ENCODE measurements around the gene TMEM179. TPM values are rescaled to one million over a fixed set of nuclear protein-coding genes. Genes with fewer than 3 reads are reported as not detected.

TMEM179 gene
- total RNA-seq, 4 donors from 2014 or later: 1.1 to 10.5 (median 1.4) TPM; not detected in 1

- intact Hi-C loops (cut with DNase I; ENCODE audit: low total_unique reads): loop anchor here (5.0 kb wide), 1 partner anchor 478 kb away; no protein-coding TSS in a partner anchor
- no peak for TF ChIP-seq POLR2AphosphoS5 (IDR thresholded peaks at IDR 0.05)
- no peak for TF ChIP-seq CTCF (IDR thresholded peaks at IDR 0.05)
- no peak for TF ChIP-seq EP300 (IDR thresholded peaks at IDR 0.05; ENCODE audit: low read depth)
- TF ChIP-seq POLR2A (IDR thresholded peaks at IDR 0.05): no peak
- Histone ChIP-seq H3K27ac (no peak overlapping the region), H3K4me1 (peaks cover 0 to 6% (median 0%) of the 10 kb centered on the region in 4 donors), H3K9me3 (no peaks in the 10 kb centered on the region), H3K4me3 (no peak overlapping the region), H3K27me3 (peaks cover 25% of the 10 kb centered on the region), H3K36me3 (no peaks in the 10 kb centered on the region)
- in situ Hi-C loops (cut with MboI; ENCODE audit: low pct_ligation_motif_present in 1 of 4, low pct_unique_long_range_greater_than_20kb in 1 of 4, low sequenced_read_pairs in 3 of 4): loop anchor here (25.0 kb wide), 1 partner anchor 423 kb away; the partner anchor contains the start of gene KIF26A (in 4 of the 4)
- 82% methylated on average over 21 of the region's 21 CpGs; no CpG with 5 or more reads in 1 of the 2 donors for WGBS, 2 donors (ENCODE audit: low coverage in 1 of 2)
- DNase-seq: no peak
Measured at GRCh38 chr14:104559804-104560585, 44.6 kb downstream of the TMEM179 start.

- TF ChIP-seq CTCF (IDR thresholded peaks at IDR 0.05) (no peak), EP300 (IDR thresholded peaks at IDR 0.05; ENCODE audit: low read depth) (no peak), POLR2A (IDR thresholded peaks at IDR 0.05) (no peak), POLR2AphosphoS5 (IDR thresholded peaks at IDR 0.05) (no peak)
- H3K4me3 ChIP-seq: no peak overlapping the region
- H3K36me3 ChIP-seq: no peaks in the 10 kb centered on the region
- intact Hi-C loops (cut with DNase I; ENCODE audit: low total_unique reads) (no loop called here), in situ Hi-C loops (cut with MboI; ENCODE audit: low pct_ligation_motif_present in 1 of 4, low pct_unique_long_range_greater_than_20kb in 1 of 4, low sequenced_read_pairs in 3 of 4) (loop anchor here (25.0 kb wide), 1 partner anchor 422 kb away; the partner anchor contains the start of gene KIF26A (in 4 of the 4))
- H3K27ac ChIP-seq: no peak overlapping the region
- peaks cover 17% of the 10 kb centered on the region for H3K27me3 ChIP-seq
- no peaks in the 10 kb centered on the region for H3K9me3 ChIP-seq
- peaks cover 0 to 4% (median 0%) of the 10 kb centered on the region in 4 donors for H3K4me1 ChIP-seq
- WGBS, 2 donors (ENCODE audit: low coverage in 1 of 2): 72% methylated on average over 14 of the region's 15 CpGs; no CpG with 5 or more reads in 1 of the 2 donors
- no peak for DNase-seq
Measured at GRCh38 chr14:104559028-104559803, 45.4 kb downstream of the TMEM179 start.

- Histone ChIP-seq H3K27me3 (peaks cover 9% of the 10 kb centered on the region), H3K27ac (no peak overlapping the region), H3K9me3 (no peaks in the 10 kb centered on the region), H3K36me3 (no peaks in the 10 kb centered on the region), H3K4me1 (no peaks in the 10 kb centered on the region), H3K4me3 (no peak overlapping the region)
- DNase-seq: no peak
- TF ChIP-seq EP300 (IDR thresholded peaks at IDR 0.05; ENCODE audit: low read depth) (no peak), POLR2A (IDR thresholded peaks at IDR 0.05) (no peak), CTCF (IDR thresholded peaks at IDR 0.05) (no peak), POLR2AphosphoS5 (IDR thresholded peaks at IDR 0.05) (no peak)
- in situ Hi-C loops (cut with MboI; ENCODE audit: low pct_ligation_motif_present in 1 of 4, low pct_unique_long_range_greater_than_20kb in 1 of 4, low sequenced_read_pairs in 3 of 4): loop anchor here (25.0 kb wide), 1 partner anchor 421 kb away; the partner anchor contains the start of gene KIF26A (in 4 of the 4)
- intact Hi-C loops (cut with DNase I; ENCODE audit: low total_unique reads): no loop called here
- 74 to 78% methylated on average over 3 to 16 of the region's 16 CpGs for WGBS, 2 donors (ENCODE audit: low coverage in 1 of 2)
Measured at GRCh38 chr14:104558231-104559027, 46.1 kb downstream of the TMEM179 start.
